Immature natural killer cell (primary cell): ENCODE data around the gene FAM20C. TPM values are rescaled to one million over a fixed set of nuclear protein-coding genes. Genes with fewer than 3 reads are reported as not detected.
A peak's percentile ranks its signal among the peaks of the same experiment; 100 is the strongest.
"Not testable (repeated sequence)": the region's sequence is repeated elsewhere in the genome, so short reads cannot be mapped to it uniquely, and the experiment has no call there.

Experiments
- DNase-seq, 3 donors: peaks; one replicate each; pipeline ENCODE4 v3.0.0; 2022; ENCODE audit warnings: mixed read lengths in 1 of 3
- H3K27ac Mint-ChIP-seq, 6 donors: one replicate each; pipeline ENCODE4 v1.8.0; 2020; ENCODE audit warnings: mixed read lengths in 6 of 6, mild to moderate bottlenecking in 5 of 6, inconsistent platforms in 4 of 6, moderate library complexity in 3 of 6
- H3K27me3 Mint-ChIP-seq, 3 donors: one replicate each; pipeline ENCODE4 v1.8.0; 2020 to 2021; ENCODE audit warnings: low read depth in 3 of 3, mild to moderate bottlenecking in 3 of 3, mixed read lengths in 3 of 3, moderate library complexity in 3 of 3, inconsistent platforms in 1 of 3
- H3K36me3 Mint-ChIP-seq, 3 donors: one replicate each; pipeline ENCODE4 v1.8.0; 2020; ENCODE audit warnings: mixed read lengths in 3 of 3, inconsistent platforms in 2 of 3, mild to moderate bottlenecking in 2 of 3
- H3K4me1 Mint-ChIP-seq, 2 donors: one replicate each; pipeline ENCODE4 v1.8.0; 2020; ENCODE audit warnings: inconsistent platforms in 2 of 2, mild to moderate bottlenecking in 2 of 2, mixed read lengths in 2 of 2, moderate library complexity in 1 of 2
- H3K4me3 Mint-ChIP-seq, 5 donors: one replicate each; pipeline ENCODE4 v1.8.0; 2020; ENCODE audit warnings: mild to moderate bottlenecking in 5 of 5, mixed read lengths in 5 of 5, inconsistent platforms in 3 of 5, moderate library complexity in 3 of 5
- H3K9me3 Mint-ChIP-seq, 6 donors: one replicate each; pipeline ENCODE4 v1.8.0; 2020; ENCODE audit warnings: mild to moderate bottlenecking in 6 of 6, mixed read lengths in 6 of 6, inconsistent platforms in 4 of 6, moderate library complexity in 3 of 6
- polyA plus RNA-seq, 3 donors: library from polyadenylated mRNA; unstranded; fragments of 300-500 nt; fragmentation: Illumina TruSeq; gene quantifications; one replicate each; pipeline ENCODE4 v1.2.3, GENCODE V29; 2021

The FAM20C gene
- polyA plus RNA-seq, 3 donors from 2014 or later = not detected

- no peak for DNase-seq
- Mint-ChIP-seq H3K4me3 (peak overlapping the region in 1 of 5 donors; percentile 4), H3K27ac (no peak overlapping the region), H3K27me3 (peaks cover 1 to 6% (median 5%) of the 10 kb centered on the region in 3 donors), H3K4me1 (peaks cover 5 to 6% of the 10 kb centered on the region in 2 donors), H3K9me3 (no peaks in the 10 kb centered on the region), H3K36me3 (no peaks in the 10 kb centered on the region)
Measured at GRCh38 chr7:195830-196128, 3.4 kb downstream of the FAM20C start.

GRCh38 chr7:196283-196682 lies 3.9 kb downstream of the FAM20C start:
- no peak overlapping the region for H3K4me3 Mint-ChIP-seq
- H3K9me3 Mint-ChIP-seq = no peaks in the 10 kb centered on the region
- no peak overlapping the region for H3K27ac Mint-ChIP-seq
- H3K4me1 Mint-ChIP-seq = peaks cover 5 to 6% of the 10 kb centered on the region in 2 donors
- H3K36me3 Mint-ChIP-seq = no peaks in the 10 kb centered on the region
- H3K27me3 Mint-ChIP-seq = peaks cover 1 to 6% (median 5%) of the 10 kb centered on the region in 3 donors
- no peak for DNase-seq

GRCh38 chr7:196778-197321 lies 4.5 kb downstream of the FAM20C start:
- Mint-ChIP-seq H3K27me3 (peaks cover 1 to 3% (median 3%) of the 10 kb centered on the region in 3 donors), H3K36me3 (no peaks in the 10 kb centered on the region), H3K27ac (no peak overlapping the region), H3K4me3 (no peak overlapping the region), H3K4me1 (peaks cover 0 to 3% of the 10 kb centered on the region in 2 donors), H3K9me3 (no peaks in the 10 kb centered on the region)
- no peak for DNase-seq

DNA sequence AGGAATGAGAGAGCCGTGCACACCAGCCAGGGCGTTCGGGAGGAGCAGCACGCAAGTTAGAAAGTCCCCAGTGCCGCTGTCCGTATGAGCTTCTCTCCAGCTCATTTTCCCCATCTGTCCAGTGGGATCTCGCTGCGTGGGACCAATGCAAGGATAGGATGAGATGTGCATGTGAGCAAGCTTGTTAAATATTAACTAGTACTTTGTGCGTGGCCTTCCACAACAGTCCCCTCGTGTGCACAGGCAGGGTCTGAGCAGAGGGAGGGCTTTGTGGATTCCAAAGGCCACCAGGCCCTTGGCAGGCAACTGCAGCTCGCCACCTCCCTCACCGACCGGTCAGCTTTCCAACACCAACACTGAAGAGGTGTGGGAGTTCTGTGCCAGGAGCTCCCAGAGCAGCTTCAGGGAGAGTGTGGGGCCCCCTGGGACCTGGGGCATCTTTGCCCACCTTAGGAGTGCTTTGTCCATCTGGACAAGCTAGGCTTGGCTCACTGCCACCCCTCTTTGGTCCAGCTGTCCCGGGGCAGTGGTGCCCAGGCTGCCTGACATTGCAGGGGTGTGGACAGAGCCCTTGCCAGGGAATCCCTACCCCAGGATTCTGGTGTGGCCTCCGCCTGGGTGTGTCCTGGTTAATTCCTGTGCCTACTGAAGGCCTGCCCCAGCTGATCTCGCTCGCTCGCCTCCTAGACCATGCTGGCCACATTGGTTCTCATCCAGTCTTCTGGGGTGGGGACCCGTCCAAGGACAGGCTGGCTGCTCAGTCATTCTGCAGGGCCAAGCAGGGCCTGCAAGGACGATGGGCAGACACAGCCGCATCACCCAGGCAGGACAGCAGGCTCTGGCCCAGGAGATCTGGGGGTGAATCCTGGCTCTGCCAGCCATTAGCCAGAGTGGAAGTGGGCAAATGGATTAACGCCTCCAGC lies 5.3 kb downstream of the FAM20C start:
- no peak overlapping the region for H3K27ac Mint-ChIP-seq
- H3K4me1 Mint-ChIP-seq = peaks cover 0 to 3% of the 10 kb centered on the region in 2 donors
- no peak overlapping the region for H3K4me3 Mint-ChIP-seq
- peaks cover 1 to 3% (median 3%) of the 10 kb centered on the region in 3 donors for H3K27me3 Mint-ChIP-seq
- no peaks in the 10 kb centered on the region for H3K9me3 Mint-ChIP-seq
- no peak for DNase-seq
- no peaks in the 10 kb centered on the region for H3K36me3 Mint-ChIP-seq

DNA sequence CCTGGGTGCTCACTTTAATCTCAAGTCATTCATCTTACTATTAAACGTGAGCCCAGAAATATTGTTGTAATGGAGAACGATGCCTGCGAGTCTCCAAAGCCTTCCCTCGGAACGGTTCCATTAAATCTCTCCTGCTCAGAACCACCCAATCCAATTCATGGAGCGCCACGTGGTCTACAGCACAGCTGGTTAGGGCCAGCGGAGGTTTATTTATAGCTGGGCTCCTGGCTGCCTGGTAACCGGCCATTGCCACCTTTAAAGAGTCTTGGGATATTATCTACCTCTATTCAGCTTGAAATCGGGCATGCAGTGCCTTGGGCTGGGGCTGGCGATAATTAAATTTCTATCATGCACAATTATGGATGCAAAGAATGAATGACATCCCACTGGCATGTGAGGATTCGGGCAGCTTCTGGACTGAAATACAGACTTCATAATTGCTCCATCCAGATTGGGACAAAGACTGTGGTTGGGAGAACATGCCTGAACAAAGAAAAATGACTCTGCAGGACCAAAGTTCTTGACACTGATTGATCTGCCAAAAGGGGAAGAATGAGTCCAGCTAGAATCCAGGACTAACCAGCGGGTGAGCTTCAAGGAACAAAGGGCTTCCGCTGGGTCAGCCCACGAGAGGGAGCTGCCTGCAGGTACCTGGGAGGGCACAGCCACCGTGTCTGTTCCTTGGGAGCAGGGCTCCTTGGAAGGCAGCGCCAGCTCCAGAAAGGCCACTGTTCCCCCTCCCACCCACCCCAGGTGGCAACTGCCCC lies 7.3 kb downstream of the FAM20C start:
- DNase-seq = no peak
- H3K4me3 Mint-ChIP-seq = no peak overlapping the region
- no peaks in the 10 kb centered on the region for H3K36me3 Mint-ChIP-seq
- no peak overlapping the region for H3K27ac Mint-ChIP-seq
- H3K9me3 Mint-ChIP-seq = no peaks in the 10 kb centered on the region
- no peaks in the 10 kb centered on the region for H3K4me1 Mint-ChIP-seq
- peaks cover 1 to 3% (median 3%) of the 10 kb centered on the region in 3 donors for H3K27me3 Mint-ChIP-seq

DNA sequence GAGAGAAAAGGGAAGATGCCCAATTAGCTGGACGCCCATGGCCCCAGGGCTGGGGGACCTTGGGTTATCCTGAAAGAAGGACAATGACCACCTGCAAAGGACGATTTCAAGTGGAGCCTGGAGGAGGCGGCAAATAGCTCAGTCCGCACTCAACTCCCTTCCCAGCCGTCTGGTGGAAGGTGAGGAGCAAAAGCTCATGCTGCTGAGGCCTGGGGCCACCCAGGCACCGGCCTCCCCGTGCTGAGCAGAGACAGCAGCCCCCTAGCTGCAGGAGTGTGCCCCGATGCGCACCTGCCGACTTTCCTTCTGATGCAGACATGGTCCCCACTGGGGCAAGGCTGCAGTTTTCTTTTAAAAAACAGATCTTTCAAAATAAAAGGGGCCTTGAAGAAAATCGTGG lies 7.9 kb downstream of the FAM20C start:
- no peak overlapping the region for H3K4me3 Mint-ChIP-seq
- H3K9me3 Mint-ChIP-seq = no peaks in the 10 kb centered on the region
- no peaks in the 10 kb centered on the region for H3K36me3 Mint-ChIP-seq
- H3K27ac Mint-ChIP-seq = no peak overlapping the region
- H3K27me3 Mint-ChIP-seq = peaks cover 1 to 3% (median 3%) of the 10 kb centered on the region in 3 donors
- DNase-seq = no peak
- H3K4me1 Mint-ChIP-seq = no peaks in the 10 kb centered on the region

DNA sequence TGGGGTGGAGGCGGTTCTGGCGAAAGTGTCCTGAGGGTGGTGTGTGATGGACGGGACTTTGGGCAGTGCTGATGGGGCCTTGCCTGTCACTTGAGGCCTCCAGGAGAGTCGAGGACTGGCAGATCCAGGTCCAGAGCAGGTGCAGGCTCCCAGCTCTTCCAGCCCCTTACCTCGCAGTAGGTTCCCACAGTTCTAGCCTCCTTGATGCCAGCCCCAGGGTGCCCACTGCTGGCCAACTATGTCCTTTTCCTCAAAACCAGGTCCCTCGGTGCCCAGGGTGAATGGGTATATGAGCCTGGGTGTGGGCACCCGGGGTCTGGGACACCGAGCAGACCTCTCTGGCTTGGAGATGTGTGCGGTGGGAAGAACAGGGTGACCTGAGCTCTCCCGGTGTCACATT lies 8.3 kb downstream of the FAM20C start:
- no peak overlapping the region for H3K27ac Mint-ChIP-seq
- H3K4me3 Mint-ChIP-seq = no peak overlapping the region
- H3K27me3 Mint-ChIP-seq = peaks cover 1 to 3% (median 3%) of the 10 kb centered on the region in 3 donors
- H3K9me3 Mint-ChIP-seq = no peaks in the 10 kb centered on the region
- no peak for DNase-seq
- no peaks in the 10 kb centered on the region for H3K4me1 Mint-ChIP-seq
- no peaks in the 10 kb centered on the region for H3K36me3 Mint-ChIP-seq

- Mint-ChIP-seq H3K4me3 (no peak overlapping the region), H3K4me1 (no peaks in the 10 kb centered on the region), H3K9me3 (no peaks in the 10 kb centered on the region), H3K27me3 (peaks cover 0 to 3% (median 0%) of the 10 kb centered on the region in 3 donors), H3K27ac (no peak overlapping the region), H3K36me3 (no peaks in the 10 kb centered on the region)
- DNase-seq = no peak
Measured at GRCh38 chr7:204326-204725, 12.0 kb downstream of the FAM20C start.

GRCh38 chr7:205115-206010 lies 13.0 kb downstream of the FAM20C start:
- H3K36me3 Mint-ChIP-seq = no peaks in the 10 kb centered on the region
- H3K27ac Mint-ChIP-seq = no peak overlapping the region
- H3K4me1 Mint-ChIP-seq = no peaks in the 10 kb centered on the region
- H3K27me3 Mint-ChIP-seq = peaks cover 0 to 3% (median 0%) of the 10 kb centered on the region in 3 donors
- no peak for DNase-seq
- H3K9me3 Mint-ChIP-seq = no peaks in the 10 kb centered on the region
- H3K4me3 Mint-ChIP-seq = no peak overlapping the region

DNA sequence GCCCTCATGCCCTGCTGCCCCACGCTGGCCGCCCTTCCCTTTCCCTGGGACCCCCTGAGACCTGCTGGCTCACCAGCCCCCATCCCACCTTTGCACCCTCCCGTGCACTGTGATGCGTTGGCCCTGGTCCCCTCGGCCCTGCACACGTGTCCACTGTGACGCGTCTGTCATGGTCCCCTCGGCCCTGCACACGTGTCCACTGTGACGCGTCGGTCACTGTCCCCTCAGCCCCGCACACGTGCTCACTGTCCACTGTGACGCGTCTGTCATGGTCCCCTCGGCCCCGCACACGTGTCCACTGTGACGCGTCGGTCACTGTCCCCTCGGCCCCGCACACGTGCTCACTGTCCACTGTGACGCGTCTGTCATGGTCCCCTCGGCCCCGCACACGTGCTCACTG lies 14.0 kb downstream of the FAM20C start:
- not testable (repeated sequence) for H3K36me3 Mint-ChIP-seq, H3K9me3 Mint-ChIP-seq, H3K4me1 Mint-ChIP-seq, H3K4me3 Mint-ChIP-seq, H3K27me3 Mint-ChIP-seq, H3K27ac Mint-ChIP-seq, DNase-seq

DNA sequence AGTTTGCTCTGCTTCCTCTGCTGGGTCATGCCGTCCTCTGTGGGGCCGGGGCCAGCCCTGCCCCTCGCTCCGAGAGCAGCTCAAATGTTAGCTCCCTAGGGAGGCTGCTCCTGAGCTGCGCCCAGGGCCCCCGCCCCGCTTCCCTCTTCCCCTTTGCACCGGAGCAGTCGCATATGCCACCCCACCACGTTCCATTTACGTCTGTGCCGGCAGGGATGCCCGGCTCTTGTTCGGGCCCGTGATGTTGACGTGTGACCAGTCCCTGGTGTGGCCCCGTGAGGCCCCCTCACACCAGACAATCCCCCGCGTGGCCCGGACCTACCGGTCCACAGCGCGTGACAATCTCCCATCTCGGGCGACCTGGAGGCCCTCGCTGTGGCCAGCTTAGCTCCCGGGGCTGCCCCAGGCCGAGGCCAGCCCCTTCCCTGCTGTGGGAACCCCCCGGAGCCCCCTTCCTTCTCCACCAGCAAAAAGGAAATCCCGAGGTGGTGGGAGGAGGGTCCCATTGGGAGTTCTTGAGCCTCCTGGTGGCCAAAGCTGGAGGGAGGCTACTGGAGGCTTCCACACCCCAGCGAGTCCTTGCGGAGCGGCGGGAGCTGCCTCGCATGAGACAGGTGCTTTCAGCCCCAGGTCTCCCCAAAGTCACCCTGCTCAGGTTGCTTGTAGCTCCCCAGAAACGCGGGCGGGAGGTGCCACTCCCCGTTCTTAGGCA lies 15.2 kb downstream of the FAM20C start:
- DNase-seq = no peak
- Mint-ChIP-seq H3K4me3 (no peak overlapping the region), H3K4me1 (no peaks in the 10 kb centered on the region), H3K9me3 (no peaks in the 10 kb centered on the region), H3K27me3 (peaks cover 0 to 3% (median 2%) of the 10 kb centered on the region in 3 donors), H3K36me3 (no peaks in the 10 kb centered on the region), H3K27ac (no peak overlapping the region)

- Mint-ChIP-seq H3K27me3 (peaks cover 0 to 3% (median 2%) of the 10 kb centered on the region in 3 donors), H3K36me3 (no peaks in the 10 kb centered on the region), H3K27ac (no peak overlapping the region), H3K9me3 (no peaks in the 10 kb centered on the region), H3K4me1 (no peaks in the 10 kb centered on the region), H3K4me3 (no peak overlapping the region)
- DNase-seq = no peak
Measured at GRCh38 chr7:208130-208673, 15.8 kb downstream of the FAM20C start.

- Mint-ChIP-seq H3K4me3 (no peak overlapping the region), H3K9me3 (no peaks in the 10 kb centered on the region), H3K4me1 (no peaks in the 10 kb centered on the region), H3K36me3 (no peaks in the 10 kb centered on the region), H3K27me3 (peaks cover 0 to 3% (median 2%) of the 10 kb centered on the region in 3 donors), H3K27ac (no peak overlapping the region)
- DNase-seq = no peak
Measured at GRCh38 chr7:208816-209215, 16.4 kb downstream of the FAM20C start.
